ENCODE measurements around the gene HLA-DQB1.
"Not testable (repeated sequence)": the region's sequence is repeated elsewhere in the genome, so short reads cannot be mapped to it uniquely, and the experiment has no call there.

The HLA-DQB1 gene

DNA sequence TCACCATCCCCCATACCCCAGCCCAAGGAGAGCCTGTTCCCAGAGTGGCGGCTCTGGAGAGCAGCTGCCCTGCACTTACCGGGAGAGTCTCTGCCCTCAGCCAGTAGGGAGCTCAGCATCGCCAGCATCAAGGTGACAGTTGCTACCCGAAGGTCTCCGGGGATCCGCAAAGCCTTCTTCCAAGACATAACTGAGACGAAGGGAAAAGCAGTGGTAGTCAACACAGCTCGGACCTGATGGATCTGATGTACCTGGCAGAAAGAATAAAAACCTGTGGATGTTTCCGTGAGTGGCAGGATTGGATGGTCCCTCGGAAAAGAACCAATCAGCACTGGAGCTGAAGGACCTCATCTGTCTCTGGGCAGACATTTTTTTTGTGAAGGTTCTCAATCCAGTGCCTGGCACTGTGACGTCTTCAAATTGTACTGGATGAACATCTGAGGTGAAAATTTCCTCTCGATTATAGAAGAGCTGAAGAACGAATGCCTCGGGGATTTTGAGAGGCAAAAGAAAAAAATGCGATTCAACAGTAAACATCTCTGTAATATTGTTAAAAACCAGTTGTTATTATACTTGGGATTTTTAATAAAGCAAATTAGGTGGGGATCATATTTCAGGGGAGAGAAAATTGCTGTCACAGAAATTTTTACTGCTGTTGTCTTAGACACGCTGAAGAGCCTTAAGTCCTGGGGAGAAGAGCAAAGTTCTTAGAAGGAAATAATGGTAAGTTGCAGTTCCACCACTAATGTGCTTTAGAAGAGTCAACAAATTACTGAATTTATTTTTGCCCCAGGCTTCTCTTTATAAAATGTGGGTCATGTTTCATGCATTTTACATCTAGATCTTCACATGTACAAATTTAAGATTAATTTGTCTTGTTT lies at the start of gene HLA-DQB1:
Gene HLA-DQB1 (minus strand): TSS at position 238 of the 881 bp plus-strand sequence. CDS start 50 bp downstream, at position 188.
- no peak for DNase-seq (ENCODE audit: low read depth, low spot score)

DNA sequence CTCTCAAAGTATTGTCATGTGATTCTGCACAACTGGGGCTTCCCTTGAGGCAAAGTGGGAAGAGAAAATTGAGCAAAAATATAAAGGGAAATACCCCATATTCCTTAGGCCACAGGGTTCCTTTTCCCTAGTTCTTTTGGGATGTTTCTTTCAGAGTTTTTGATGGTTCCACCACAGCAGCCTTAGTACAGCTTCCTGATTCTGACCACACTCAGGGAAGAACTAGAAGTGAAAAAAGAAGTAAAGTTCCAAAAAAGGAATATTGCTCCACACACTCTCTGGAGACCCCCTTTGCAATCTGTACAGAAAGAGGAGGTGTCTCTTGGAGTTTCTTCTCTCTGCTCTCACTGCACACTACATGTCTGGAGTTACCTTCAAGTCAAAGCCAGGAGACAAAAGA lies 46.8 kb upstream of the HLA-DQB1 start:
- H3K27ac ChIP-seq: no peak overlapping the region
- DNase-seq (ENCODE audit: low read depth, low spot score): no peak

More for the DNA sequence above, at the start of gene HLA-DQB1:
- H3K27ac ChIP-seq: no peak within 1 kb of the TSS

DNA sequence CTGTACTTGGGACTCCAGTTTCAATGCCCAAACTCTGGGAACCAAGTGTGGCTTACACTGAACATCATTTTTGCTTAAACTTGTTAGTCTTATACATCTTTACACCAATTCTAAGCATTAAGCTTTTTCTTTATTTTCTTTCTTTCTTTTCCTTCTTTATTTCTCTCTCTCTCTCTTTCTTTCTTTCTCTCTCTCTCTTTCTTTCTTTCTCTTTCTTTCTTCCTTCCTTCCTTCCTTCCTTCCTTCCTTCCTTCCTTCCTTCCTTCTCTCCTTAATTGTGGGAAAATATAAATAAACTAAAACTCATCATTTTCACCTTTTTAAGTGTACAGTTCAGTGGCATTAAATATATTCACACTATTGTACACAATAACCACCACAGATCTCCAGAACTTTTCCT lies 43.2 kb upstream of the HLA-DQB1 start:
- no peak for DNase-seq (ENCODE audit: low read depth, low spot score)
- H3K27ac ChIP-seq: no peak overlapping the region

DNA sequence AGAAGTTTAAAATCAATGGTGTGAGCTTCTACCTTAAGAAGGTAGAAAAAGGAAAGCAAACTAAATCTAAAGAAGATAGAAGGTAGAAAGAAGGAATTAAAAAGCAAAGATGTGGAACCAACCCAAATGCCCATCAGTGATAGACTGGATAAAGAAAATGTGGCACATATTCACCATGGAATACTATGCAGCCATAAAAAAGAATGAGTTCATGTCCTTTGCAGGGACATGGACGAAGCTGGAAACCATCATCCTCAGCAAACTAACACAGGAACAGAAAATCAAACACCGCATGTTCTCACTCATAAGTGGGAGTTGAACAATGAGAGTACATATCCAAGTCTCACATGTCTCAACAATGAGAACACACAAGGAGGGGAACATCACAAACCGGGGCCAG lies 38.7 kb upstream of the HLA-DQB1 start:
- not testable (repeated sequence) for H3K27ac ChIP-seq; DNase-seq (ENCODE audit: low read depth, low spot score)

DNA sequence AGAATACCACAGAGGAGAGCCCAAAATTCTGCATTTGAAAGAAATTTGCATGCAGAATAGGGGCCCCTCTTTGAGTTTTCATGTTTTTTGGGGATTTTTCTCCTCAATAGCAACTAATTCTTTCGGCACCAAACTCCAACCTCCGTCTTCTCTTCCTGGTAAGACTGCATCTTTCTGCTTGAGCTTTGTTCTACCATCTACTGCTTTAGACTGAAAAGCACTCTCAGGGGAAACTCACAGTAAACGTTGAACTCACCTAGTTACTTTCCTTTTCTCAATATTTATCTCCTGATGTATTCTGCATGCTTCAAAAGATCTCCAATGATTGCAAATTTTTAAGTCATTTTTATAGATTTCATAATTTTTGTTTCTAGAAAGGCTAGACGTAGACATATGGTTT lies 36.9 kb upstream of the HLA-DQB1 start:
- no peak for DNase-seq (ENCODE audit: low read depth, low spot score)
- H3K27ac ChIP-seq: no peak overlapping the region

DNA sequence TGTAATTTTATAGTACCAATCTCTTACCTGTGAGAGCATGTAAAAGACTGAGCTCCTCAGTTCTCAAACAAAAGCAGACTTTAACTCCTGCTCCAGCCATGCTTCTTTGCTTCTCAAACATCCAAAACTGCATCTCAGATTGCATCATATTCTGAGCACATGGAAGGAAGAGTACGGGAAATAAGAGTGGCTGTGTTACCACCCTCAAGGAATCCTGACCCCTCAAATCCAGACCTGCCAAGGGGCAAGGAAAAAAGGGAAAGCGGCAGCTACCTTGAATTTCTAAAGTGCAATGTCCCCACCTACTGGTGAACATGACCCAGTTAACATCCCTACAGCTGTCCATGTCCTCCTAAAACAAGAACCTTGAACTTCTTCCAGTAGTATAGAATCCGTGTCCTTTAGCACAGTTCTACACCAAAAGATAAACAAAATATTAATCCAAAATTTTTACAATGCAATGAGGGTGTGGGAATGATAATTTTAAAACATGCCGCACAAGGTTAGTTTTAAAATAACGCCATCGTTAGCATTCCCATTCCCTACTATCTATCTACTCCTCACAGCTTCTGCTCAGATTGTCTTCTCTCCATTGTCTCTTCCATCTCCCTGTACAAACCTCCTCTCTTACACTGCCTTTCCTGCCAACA lies 34.1 kb upstream of the HLA-DQB1 start:
- DNase-seq (ENCODE audit: low read depth, low spot score): no peak
- no peak overlapping the region for H3K27ac ChIP-seq

DNA sequence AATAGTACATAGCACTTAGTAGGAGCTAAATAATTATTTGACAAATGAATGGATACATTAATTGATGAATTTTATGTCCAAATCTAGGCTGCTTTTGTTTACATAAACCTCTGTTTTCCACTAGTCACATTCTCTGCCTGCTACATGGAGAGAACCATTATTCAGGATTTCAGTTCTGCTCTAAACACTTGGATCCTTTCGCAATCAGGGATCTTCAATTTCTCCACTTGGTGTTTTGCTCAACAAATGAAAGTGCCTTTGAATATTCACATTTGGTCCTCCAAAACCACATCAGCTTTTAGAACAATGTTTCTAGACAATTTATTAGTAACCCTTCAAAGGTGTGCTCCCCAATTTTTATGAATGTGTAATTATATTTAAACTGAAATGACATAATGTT lies 30.6 kb upstream of the HLA-DQB1 start:
- no peak overlapping the region for H3K27ac ChIP-seq
- DNase-seq (ENCODE audit: low read depth, low spot score): no peak

DNA sequence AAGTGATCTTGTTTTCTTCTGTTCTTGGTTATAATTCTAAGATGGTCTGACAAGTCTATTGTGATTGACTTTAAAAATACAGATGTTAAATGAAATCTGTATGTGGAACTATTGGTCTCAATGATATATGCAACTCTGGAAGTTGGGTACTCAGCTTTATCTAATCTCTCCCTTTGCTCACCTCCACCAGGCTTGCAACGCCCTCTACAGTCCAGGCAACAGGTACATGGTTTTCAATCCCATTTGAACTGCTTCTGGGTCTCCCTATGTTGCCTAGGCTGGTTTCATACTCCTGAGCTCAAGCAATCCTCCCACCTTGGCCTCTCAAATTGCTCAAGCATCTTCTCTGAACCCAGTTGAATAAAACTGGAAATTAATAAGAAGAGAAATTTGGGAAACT lies 25.6 kb upstream of the HLA-DQB1 start:
- H3K27ac ChIP-seq: no peak overlapping the region
- no peak for DNase-seq (ENCODE audit: low read depth, low spot score)

DNA sequence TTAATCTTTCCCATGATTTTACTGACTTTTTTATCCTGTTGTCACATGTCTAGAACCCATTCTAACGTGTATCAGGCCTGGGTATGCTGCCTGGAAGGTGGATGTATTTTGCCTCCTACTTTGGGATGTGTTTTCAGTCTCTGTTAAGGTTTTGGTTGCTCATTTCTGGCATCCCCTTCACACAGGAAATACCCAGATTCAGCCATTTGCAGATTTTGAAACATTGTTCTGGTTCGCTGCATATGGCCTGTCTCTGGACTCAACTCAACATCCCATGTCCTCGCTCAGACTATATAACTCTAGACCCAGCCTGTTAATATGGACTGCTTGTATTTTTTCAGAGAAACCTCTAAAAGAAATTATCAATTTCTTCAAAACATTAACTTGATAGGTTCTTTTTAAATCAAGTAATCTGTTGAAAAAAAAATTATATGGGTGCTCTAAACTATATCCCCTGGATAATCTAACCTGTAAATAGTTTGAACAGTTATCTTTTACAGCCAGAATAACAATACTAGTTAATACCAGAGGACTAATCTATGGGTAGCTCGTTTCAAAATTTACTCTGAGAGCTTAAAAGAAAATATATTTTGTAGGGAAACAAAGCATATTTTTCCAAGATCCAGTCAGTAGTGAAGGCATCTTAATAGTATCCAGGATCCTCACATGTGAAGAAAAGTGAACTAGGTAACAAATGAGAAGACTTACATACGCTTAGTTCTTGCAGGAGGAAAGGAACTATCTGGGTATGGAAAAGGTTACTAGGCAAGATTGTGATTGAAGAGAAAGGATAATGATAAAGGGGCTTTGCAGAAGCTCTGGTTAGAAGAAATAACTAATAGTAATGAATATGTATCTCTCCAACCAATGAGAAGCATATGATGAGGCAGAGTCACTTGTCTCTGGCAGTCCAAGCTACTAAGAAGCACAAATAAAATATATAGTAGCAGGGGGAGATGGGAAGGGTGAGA lies 23.4 kb upstream of the HLA-DQB1 start:
- DNase-seq (ENCODE audit: low read depth, low spot score): no peak
- no peak overlapping the region for H3K27ac ChIP-seq

DNA sequence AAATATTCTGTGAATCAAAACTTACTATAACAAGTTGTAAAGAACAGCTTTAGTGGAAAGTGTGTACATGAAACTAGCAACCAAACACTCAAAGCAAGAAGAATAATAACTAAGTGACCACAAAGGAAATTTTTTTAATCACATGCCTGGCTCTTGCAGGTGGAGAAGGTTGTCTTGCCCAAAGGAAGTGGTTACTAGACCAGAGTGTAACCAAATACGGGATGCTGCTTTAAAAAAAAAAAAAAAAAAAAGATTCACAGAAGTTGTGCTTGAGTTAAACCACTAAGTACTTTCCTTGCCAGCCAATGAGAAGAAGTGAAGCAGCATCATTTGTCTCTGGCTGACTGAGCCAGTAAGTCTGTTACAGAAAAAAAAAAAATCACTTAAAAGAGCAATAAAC lies 19.1 kb upstream of the HLA-DQB1 start:
- no peak for DNase-seq (ENCODE audit: low read depth, low spot score)
- H3K27ac ChIP-seq: no peak overlapping the region

DNA sequence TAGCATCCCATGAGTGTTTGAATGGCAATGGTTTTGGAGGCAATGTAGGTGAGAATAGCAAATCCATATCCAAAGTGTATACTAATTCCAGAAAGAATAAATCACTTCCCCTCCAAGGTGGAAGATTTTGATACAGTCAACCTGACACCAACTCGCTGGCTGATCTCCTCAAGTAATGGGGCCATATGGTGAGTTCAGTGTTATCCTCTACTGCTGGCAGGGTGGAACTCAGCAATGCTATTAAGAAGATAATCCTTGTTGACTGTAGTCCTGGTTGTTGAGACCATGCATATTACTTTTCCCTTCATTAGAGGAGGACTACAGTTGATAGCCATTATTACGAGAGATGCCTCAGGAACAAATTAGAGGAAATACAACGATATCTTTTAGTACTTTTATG lies 17.8 kb upstream of the HLA-DQB1 start:
- DNase-seq (ENCODE audit: low read depth, low spot score): no peak
- H3K27ac ChIP-seq: no peak overlapping the region

DNA sequence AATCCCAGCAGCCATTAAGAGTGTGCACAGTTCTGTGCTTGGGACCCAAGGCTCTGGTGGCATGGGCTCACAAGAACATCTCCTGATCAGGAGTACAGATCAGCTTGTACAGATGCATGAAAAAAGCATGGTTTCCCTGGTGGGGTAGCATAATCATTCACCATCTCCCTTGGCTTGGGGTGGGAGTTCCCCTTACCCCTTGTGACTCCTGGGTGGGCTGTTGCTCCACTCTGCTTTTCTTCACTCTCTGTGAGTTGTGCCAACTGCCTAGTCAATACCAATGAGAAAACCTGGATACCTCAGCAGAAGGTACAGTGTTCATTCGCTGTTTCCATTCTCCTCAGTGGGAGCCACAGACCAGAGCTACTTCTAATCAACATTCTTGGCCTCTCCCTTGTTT lies 13.6 kb upstream of the HLA-DQB1 start:
- H3K27ac ChIP-seq: no peak overlapping the region
- DNase-seq (ENCODE audit: low read depth, low spot score): no peak

DNA sequence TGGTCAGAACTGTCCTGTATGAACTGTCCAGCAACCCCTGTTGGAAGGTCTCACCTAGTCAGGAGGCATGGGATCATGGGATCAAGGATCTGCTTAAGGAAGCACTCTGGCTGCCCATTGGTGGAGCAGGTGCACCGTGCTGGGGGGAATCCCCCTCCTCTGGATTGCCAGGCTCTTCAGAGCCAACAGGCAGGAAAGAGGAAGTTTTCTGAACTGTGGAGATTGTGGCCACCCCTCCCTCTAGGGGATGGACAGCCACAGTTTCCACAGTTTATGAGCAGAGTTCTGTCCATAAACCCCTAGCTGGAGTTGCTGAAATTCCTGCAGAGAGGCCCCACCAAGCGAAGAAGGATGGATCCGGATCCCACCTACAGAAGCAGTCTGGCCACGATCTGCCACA lies 13.0 kb upstream of the HLA-DQB1 start:
- no peak for DNase-seq (ENCODE audit: low read depth, low spot score)

DNA sequence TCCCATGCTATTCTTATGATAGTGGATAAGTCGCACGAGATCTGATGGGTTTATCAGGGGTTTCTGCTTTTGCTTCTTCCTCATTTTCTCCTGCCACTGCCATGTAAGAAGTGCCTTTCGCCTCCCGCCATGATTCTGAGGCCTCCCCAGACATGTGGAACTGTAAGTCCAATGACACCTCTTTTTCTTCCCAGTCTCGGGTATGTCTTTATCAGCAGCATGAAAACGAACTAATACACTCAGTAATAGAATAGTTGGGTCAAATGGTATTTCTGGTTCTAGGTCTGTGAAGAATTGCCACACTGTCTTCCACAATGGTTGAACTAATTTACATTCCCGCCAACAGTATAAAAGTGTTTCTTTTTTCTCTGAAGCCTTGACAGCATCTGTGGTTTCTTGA lies 7.7 kb upstream of the HLA-DQB1 start:
- not testable (repeated sequence) for H3K27ac ChIP-seq; DNase-seq (ENCODE audit: low read depth, low spot score)

More for the DNA sequence above, 13.0 kb upstream of the HLA-DQB1 start:
- H3K27ac ChIP-seq: no peak overlapping the region

DNA sequence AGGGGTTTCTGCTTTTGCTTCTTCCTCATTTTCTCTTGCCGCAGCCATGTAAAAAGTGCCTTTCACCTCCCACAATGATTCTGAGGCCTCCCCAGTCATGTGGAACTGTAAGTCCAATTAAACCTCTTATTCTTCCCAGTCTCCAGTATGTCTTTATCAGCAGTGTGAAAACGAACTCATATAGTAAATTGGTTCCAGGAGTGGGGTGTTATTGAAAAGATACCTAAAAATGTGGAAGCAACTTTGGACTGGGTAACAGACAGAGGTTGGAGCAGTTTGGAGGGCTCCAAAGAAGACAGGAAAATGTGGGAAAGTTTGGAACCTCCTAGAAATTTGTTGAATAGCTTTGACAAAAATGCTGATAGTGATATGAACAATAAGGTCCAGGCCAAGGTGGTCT lies 5.5 kb upstream of the HLA-DQB1 start:
- H3K27ac ChIP-seq; DNase-seq (ENCODE audit: low read depth, low spot score): not testable (repeated sequence)

DNA sequence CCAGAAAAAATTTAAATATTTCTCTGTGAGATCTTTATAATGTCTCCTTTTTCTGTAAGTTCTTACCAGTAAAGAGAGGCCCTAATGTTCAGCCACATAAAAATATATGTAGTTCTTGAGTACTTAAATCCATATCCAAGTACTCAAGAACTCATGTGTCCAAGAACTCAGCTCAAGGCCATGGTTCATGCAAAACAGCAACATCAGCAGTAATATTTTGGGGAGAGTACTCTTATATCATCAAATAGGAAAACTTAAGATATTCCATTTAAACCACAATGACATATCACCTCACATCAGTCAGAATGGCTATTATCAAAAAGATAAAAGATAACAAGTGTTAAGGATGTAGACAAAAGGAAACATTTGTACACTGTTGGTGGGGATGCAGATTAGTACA lies 3.4 kb upstream of the HLA-DQB1 start:
- no peak overlapping the region for H3K27ac ChIP-seq
- no peak for DNase-seq (ENCODE audit: low read depth, low spot score)

DNA sequence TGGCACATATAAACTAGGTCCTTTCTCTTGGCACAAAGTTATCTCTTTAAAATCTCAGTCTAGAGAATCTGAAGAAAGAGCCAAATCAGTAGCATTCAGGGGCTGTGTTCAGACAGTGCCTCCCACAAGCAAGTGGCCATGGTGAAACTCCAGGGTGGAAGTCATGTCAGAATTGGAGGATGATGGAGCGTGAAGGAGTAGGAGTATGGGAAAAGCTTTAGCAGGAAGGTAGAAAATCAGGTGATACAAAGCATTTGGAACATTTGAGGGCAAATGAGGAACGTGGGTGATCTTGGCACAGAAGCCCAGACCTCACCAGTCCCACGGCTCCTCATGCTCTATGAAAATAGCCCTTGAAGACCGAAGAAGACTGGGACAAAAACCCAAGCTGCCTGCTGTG lies 2.8 kb upstream of the HLA-DQB1 start:
- H3K27ac ChIP-seq: no peak overlapping the region
- DNase-seq (ENCODE audit: low read depth, low spot score): no peak

DNA sequence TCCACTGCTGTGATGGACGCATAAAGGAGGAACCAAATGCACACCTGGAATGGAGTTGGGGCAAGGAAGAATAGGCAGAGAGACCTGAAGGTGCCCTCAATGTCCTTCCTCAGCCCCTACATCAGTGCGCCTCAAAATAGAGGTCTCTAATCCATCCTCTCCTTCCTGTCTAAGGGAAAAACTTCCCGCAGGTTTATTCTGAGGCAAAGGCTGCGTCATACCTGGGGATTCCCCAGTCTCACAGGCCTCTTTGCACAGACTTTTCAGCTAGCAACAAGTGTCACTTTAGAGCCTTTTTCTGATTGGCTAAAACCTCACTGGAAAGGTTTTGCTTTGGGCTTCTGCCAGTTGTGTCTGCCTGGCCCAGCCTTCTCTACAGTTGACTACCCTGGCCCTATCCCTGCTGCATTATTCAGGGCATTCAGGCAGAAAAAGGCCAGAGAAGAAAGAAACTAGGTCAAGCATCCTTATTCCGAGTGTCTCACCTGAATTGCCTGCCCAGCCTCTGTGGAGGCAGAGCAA lies 1.8 kb upstream of the HLA-DQB1 start:
- no peak for DNase-seq (ENCODE audit: low read depth, low spot score)

DNA sequence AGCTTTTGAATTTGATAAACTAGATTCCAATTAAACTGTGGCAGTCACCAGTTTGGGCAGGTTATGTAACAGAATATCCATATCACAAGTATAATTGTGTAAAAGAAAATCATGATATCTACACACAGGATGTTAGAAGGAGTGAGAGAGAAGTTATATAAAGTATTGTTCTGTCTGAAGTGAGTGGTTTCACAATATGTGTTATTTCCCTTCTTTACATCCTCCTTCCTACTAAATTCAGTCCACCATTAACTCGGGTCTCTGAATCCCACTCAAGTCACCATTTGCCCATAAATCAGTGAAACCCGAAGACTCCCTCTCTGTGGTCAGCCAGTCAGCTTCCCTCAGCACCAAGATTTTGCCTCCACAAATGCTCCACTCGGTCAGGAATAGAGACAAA lies 796 bp downstream of the HLA-DQB1 start:
- H3K27ac ChIP-seq: no peak overlapping the region

More for the DNA sequence above, 1.8 kb upstream of the HLA-DQB1 start:
- no peak overlapping the region for H3K27ac ChIP-seq

DNA sequence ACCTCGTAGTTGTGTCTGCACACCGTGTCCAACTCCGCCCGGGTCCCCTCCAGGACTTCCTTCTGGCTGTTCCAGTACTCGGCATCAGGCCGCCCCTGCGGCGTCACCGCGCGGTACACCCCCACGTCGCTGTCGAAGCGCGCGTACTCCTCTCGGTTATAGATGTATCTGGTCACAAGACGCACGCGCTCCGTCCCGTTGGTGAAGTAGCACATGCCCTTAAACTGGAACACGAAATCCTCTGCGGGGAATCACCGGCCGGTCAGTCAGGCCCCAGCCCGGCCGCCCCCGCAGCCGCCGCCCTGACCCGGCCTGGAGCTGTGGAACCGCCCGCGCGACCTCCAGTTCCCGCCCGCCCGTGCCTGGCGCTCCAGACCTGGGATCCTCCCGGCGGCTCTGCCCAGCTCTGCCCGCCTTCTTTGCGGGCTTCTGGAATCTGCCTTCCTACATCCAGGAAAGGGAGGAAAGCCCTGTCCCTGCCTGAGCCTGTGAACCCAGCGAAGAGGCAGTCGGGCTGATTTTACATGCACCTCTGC lies 1.6 kb downstream of the HLA-DQB1 start:
- no peak overlapping the region for H3K27ac ChIP-seq
- DNase-seq (ENCODE audit: low read depth, low spot score): no peak

More for the DNA sequence above, 796 bp downstream of the HLA-DQB1 start:
- no peak for DNase-seq (ENCODE audit: low read depth, low spot score)
